Transverse colon (tissue), 4 donors: ENCODE measurements around the gene UGT2B7. TPM values are rescaled to one million over a fixed set of nuclear protein-coding genes. Genes with fewer than 3 reads are reported as not detected.
"Not testable (repeated sequence)": the region's sequence is repeated elsewhere in the genome, so short reads cannot be mapped to it uniquely, and the experiment has no call there.

Source experiments
- DNase-seq: peaks from one replicate; pipeline ENCODE4 v3.0.0-alpha.2; 2019
- H3K27ac ChIP-seq, 4 donors: fragments of 200-600 bp; sonication (generic); 2 replicates each; pipeline ENCODE4 v1.5.1; 2016 to 2018; ENCODE audit warnings: inconsistent platforms in 4 of 4
- H3K27me3 ChIP-seq: fragments of 200-600 bp; sonication (generic); 2 replicates; pipeline ENCODE4 v1.5.1; 2017; ENCODE audit warnings: inconsistent platforms
- H3K36me3 ChIP-seq, 4 donors: fragments of 200-600 bp; sonication (generic); 2 replicates each; pipeline ENCODE4 v1.5.1; 2017 to 2019; ENCODE audit warnings: inconsistent platforms in 4 of 4
- H3K4me1 ChIP-seq, 4 donors: fragments of 200-600 bp; sonication (generic); 2 replicates each; pipeline ENCODE4 v1.5.1; 2017 to 2020; ENCODE audit warnings: inconsistent platforms in 4 of 4
- H3K4me3 ChIP-seq, 4 donors: fragments of 200-600 bp; sonication (generic); 1 replicate in 1 of 4; 2 replicates in 3 of 4; pipeline versions ENCODE4 v1.5.1 to v1.6.1; 2017 to 2019; ENCODE audit warnings: inconsistent platforms in 4 of 4
- H3K9me3 ChIP-seq, 2 donors: fragments of 200-600 bp; sonication (generic); 2 replicates each; pipeline ENCODE4 v1.5.1; 2017 to 2019; ENCODE audit warnings: inconsistent platforms in 2 of 2
- EP300 ChIP-seq: sonication (generic); formaldehyde crosslinking; IDR thresholded peaks from one replicate; pipeline ENCODE4 v1.6.1; 2017; ENCODE audit warnings: antibody characterized with exemption, low read depth
- POLR2A ChIP-seq: fragments of 450-650 bp; IDR thresholded peaks from one replicate; pipeline ENCODE4 v1.6.1; 2016; ENCODE audit warnings: antibody characterized with exemption, mild to moderate bottlenecking, moderate library complexity
- POLR2AphosphoS5 ChIP-seq, 3 donors: sonication (generic); formaldehyde crosslinking; IDR thresholded peaks; one replicate each; pipeline ENCODE4 v1.6.1; 2016; ENCODE audit warnings: antibody characterized with exemption in 3 of 3
- WGBS, 2 donors: methylation state at CpG; one replicate each; pipeline ENCODE4 v1.1.5; 2018; ENCODE audit warnings: low coverage in 1 of 2; 5-methylcytosine and 5-hydroxymethylcytosine counted together
- in situ Hi-C, 4 donors: fragments of 200-750 bp; cut with MboI; loops; one replicate each; pipeline versions ENCODE4 v1.15.0 to v1.15.1; 2017; ENCODE audit warnings: low sequenced_read_pairs in 3 of 4, low pct_ligation_motif_present in 1 of 4, low pct_unique_long_range_greater_than_20kb in 1 of 4
- intact Hi-C: fragments of 100-400 bp; cut with DNase I; formaldehyde crosslinking; loops from one replicate; pipeline ENCODE4 v1.15.1; 2023; ENCODE audit warnings: low total_unique reads
- total RNA-seq, 4 donors: library from RNA; depleted of rRNA; stranded (reverse); fragments of >200 nt; gene quantifications; one replicate each; pipeline ENCODE4 v1.1.0, GENCODE V29; 2016
- TF ChIP-seq, protein P1 (sequence below), 5 experiments: fragments of 200-600 bp in 3 of 5; fragments of 450-650 bp in 2 of 5; sonication (generic) in 3 of 5; IDR thresholded peaks; 1 replicate in 2 of 5; 2 replicates in 3 of 5; pipeline ENCODE4 v1.5.1; 2016 to 2017; ENCODE audit warnings: antibody characterized with exemption in 5 of 5, inconsistent platforms in 3 of 5, mild to moderate bottlenecking in 2 of 5, moderate library complexity in 1 of 5

UGT2B7 gene
- total RNA-seq, 4 donors from 2014 or later, result 2.4 to 8.7 (median 5.6) TPM; not detected in 1

DNA sequence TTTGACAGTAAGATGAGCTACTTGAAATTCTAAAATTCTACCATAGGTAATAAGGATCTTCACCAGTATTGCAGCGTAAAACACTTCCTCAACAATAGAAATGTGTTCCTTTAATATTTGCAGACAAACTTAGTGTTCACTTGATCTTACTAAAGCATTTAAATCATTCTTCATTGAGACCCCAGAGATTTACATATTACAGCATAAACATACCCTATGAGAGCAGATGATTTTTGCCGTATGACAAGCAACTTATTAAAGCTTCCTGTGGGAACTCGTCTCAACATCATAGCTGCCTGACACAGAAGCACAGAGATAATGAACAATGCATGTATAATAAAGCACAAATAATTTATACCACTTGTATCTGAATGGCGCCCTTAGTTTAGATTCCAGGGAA, 3.6 kb downstream of the UGT2B7 start:
- no peaks in the 10 kb centered on the region for H3K36me3 ChIP-seq
- TF ChIP-seq, protein P1, sequence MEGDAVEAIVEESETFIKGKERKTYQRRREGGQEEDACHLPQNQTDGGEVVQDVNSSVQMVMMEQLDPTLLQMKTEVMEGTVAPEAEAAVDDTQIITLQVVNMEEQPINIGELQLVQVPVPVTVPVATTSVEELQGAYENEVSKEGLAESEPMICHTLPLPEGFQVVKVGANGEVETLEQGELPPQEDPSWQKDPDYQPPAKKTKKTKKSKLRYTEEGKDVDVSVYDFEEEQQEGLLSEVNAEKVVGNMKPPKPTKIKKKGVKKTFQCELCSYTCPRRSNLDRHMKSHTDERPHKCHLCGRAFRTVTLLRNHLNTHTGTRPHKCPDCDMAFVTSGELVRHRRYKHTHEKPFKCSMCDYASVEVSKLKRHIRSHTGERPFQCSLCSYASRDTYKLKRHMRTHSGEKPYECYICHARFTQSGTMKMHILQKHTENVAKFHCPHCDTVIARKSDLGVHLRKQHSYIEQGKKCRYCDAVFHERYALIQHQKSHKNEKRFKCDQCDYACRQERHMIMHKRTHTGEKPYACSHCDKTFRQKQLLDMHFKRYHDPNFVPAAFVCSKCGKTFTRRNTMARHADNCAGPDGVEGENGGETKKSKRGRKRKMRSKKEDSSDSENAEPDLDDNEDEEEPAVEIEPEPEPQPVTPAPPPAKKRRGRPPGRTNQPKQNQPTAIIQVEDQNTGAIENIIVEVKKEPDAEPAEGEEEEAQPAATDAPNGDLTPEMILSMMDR (IDR thresholded peaks at IDR 0.05), result no peak
- TF ChIP-seq EP300 (no peak), POLR2AphosphoS5 (IDR thresholded peaks at IDR 0.05) (no peak), POLR2A (no peak)
- H3K4me3 ChIP-seq, result no peak overlapping the region
- peaks cover 0 to 31% (median 7%) of the 10 kb centered on the region in 4 donors for H3K4me1 ChIP-seq
- in situ Hi-C loops, result no loop called here
- no peaks in the 10 kb centered on the region for H3K27me3 ChIP-seq
- no peak for DNase-seq
- intact Hi-C loops, result no loop called here
- WGBS, 2 donors, result 79 to 89% methylated on average over 4 of the region's 4 CpGs
- H3K27ac ChIP-seq, result no peak overlapping the region
- H3K9me3 ChIP-seq, result no peaks in the 10 kb centered on the region

DNA sequence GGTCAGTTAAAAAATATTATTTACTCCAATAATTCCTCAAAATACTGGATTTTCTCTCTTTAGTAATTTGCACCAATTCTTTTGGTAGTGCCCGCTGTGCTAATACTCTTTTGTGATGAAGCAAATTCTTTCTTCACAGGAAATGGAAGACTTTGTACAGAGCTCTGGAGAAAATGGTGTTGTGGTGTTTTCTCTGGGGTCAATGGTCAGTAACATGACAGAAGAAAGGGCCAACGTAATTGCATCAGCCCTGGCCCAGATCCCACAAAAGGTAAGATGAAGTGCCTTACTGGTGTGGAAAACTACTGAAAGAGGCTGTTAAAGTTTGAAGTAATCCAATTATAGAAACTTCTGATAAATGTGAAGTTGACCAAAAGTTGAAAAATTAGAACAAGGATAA, 6.4 kb downstream of the UGT2B7 start:
- H3K27ac ChIP-seq, H3K36me3 ChIP-seq, H3K9me3 ChIP-seq, H3K27me3 ChIP-seq, in situ Hi-C loops, intact Hi-C loops, DNase-seq, H3K4me3 ChIP-seq: not testable (repeated sequence)
- peaks cover 0 to 18% (median 2%) of the 10 kb centered on the region in 4 donors for H3K4me1 ChIP-seq
- WGBS, 2 donors, result 45 to 69% methylated on average over 2 of the region's 2 CpGs

- peak; percentile 56 for DNase-seq
- WGBS, 2 donors, result 57% methylated on average over 2 of the region's 2 CpGs; no CpG with 5 or more reads in 1 of the 2 donors
- intact Hi-C loops, result no loop called here
Measured at GRCh38 chr4:69104719-69105275, 8.5 kb downstream of the UGT2B7 start.

DNA sequence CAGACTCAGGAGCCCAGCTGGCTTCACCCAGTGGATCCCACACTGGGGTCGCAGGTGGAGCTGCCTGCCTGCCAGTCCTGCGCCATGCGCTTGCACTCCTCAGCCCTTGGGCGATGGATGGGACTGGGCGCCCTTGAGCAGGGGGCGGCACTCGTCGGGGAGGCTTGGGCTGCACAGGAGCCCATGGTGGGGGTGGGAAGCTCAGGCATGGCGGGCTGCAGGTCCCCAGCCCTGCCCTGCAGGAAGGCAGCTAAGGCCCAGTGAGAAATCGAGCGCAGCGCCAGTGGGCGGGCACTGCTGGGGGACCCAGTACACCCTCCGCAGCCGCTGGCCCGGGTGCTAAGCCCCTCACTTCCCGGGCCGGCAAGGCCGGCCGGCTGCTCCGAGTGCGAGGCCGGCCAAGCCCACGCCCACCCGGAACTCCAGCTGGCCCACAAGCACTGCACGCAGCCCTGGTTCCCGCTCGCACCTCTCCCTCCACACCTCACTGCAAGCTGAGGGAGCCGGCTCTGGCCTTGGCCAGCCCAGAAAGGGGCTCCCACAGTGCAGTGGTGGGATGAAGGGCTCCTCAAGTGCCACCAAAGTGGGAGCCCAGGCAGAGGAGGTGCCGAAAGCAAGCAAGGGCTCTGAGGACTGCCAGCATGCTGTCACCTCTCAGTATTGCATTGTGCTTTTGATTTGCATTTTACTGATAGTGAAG, 19.0 kb downstream of the UGT2B7 start:
- H3K4me3 ChIP-seq, DNase-seq, H3K36me3 ChIP-seq, in situ Hi-C loops, H3K4me1 ChIP-seq, intact Hi-C loops, H3K27me3 ChIP-seq, H3K9me3 ChIP-seq: not testable (repeated sequence)
- WGBS, 2 donors, result 90% methylated on average over 28 of the region's 30 CpGs; no CpG with 5 or more reads in 1 of the 2 donors
- peak overlapping the region in 1 of 4 donors; percentile 26 for H3K27ac ChIP-seq

More at GRCh38 chr4:69104719-69105275, 8.5 kb downstream of the UGT2B7 start:
- no peaks in the 10 kb centered on the region for H3K36me3 ChIP-seq
- H3K27me3 ChIP-seq, result no peaks in the 10 kb centered on the region
- H3K4me1 ChIP-seq, result peaks cover 0 to 12% (median 2%) of the 10 kb centered on the region in 4 donors
- in situ Hi-C loops, result no loop called here
- H3K27ac ChIP-seq, result peak overlapping the region; percentile 30 to 67 (median 48)
- H3K9me3 ChIP-seq, result no peaks in the 10 kb centered on the region
- no peak overlapping the region for H3K4me3 ChIP-seq
- TF ChIP-seq POLR2A, result peak; percentile 15
- TF ChIP-seq POLR2AphosphoS5 (IDR thresholded peaks at IDR 0.05), result peak in 1 of 3 donors; percentile 32
- TF ChIP-seq, protein P1 (IDR thresholded peaks at IDR 0.05), result no peak

- TF ChIP-seq POLR2A (no peak), EP300 (no peak), POLR2AphosphoS5 (IDR thresholded peaks at IDR 0.05) (no peak)
- TF ChIP-seq, protein P1 (IDR thresholded peaks at IDR 0.05), result no peak
- intact Hi-C loops (no loop called here), in situ Hi-C loops (no loop called here)
- 31 to 45% methylated on average over 2 of the region's 2 CpGs for WGBS, 2 donors
- no peak for DNase-seq
- no peaks in the 10 kb centered on the region for H3K27me3 ChIP-seq
- no peaks in the 10 kb centered on the region for H3K4me1 ChIP-seq
- H3K4me3 ChIP-seq, result peak overlapping the region in 2 of 4 donors; percentile 4 to 17
- no peaks in the 10 kb centered on the region for H3K9me3 ChIP-seq
- H3K36me3 ChIP-seq, result no peaks in the 10 kb centered on the region
- H3K27ac ChIP-seq, result peak overlapping the region in 3 of 4 donors; percentile 63 to 78 (median 65)
Measured at GRCh38 chr4:69115851-69116213, 19.6 kb downstream of the UGT2B7 start.
